Epidermal melanocyte (primary cell): Measurements from ENCODE around the gene CACNA1E.

Experiments used
- DNase-seq: peaks from one replicate; pipeline ENCODE4 v3.0.0; 2011; ENCODE audit warnings: low spot score; ENCODE audit not compliant: insufficient read length

The CACNA1E gene

GRCh38 chr1:181767001-181767708 is 283.8 kb downstream of the CACNA1E start:
- no peak for DNase-seq

- DNase-seq = no peak
These were observed 285.1 kb downstream of the CACNA1E start for GRCh38 chr1:181768211-181768929.

- no peak for DNase-seq
These were observed 285.6 kb downstream of the CACNA1E start for GRCh38 chr1:181768930-181769280.

GRCh38 chr1:181769846-181770245 is 286.5 kb downstream of the CACNA1E start:
- no peak for DNase-seq

- DNase-seq = no peak
These were observed 289.4 kb downstream of the CACNA1E start for GRCh38 chr1:181772714-181773113.

- DNase-seq = no peak
These were observed 292.7 kb downstream of the CACNA1E start for GRCh38 chr1:181776044-181776443.

GRCh38 chr1:181777286-181777685 is 294.0 kb downstream of the CACNA1E start:
- DNase-seq = no peak

- DNase-seq = no peak
These were observed 294.5 kb downstream of the CACNA1E start for GRCh38 chr1:181777812-181778211.

- no peak for DNase-seq
These were observed 295.4 kb downstream of the CACNA1E start for GRCh38 chr1:181778640-181779260.

- no peak for DNase-seq
These were observed 296.0 kb downstream of the CACNA1E start for GRCh38 chr1:181779343-181779742.

GRCh38 chr1:181783208-181783607 is 299.9 kb downstream of the CACNA1E start:
- no peak for DNase-seq

GRCh38 chr1:181784039-181784683 is 300.8 kb downstream of the CACNA1E start:
- no peak for DNase-seq

GRCh38 chr1:181789395-181789794 is 306.1 kb downstream of the CACNA1E start:
- no peak for DNase-seq

GRCh38 chr1:181791721-181792120 is 308.4 kb downstream of the CACNA1E start:
- DNase-seq = no peak

GRCh38 chr1:181793831-181794230 is 310.5 kb downstream of the CACNA1E start:
- DNase-seq = no peak

- no peak for DNase-seq
These were observed 311.0 kb downstream of the CACNA1E start for GRCh38 chr1:181794332-181794731.

- no peak for DNase-seq
These were observed 315.0 kb downstream of the CACNA1E start for GRCh38 chr1:181798191-181798926.

- DNase-seq = no peak
These were observed 318.3 kb downstream of the CACNA1E start for GRCh38 chr1:181801617-181802016.

- DNase-seq = no peak
These were observed 319.1 kb downstream of the CACNA1E start for GRCh38 chr1:181802466-181802865.

GRCh38 chr1:181803421-181803820 is 320.1 kb downstream of the CACNA1E start:
- no peak for DNase-seq

- no peak for DNase-seq
These were observed 321.7 kb downstream of the CACNA1E start for GRCh38 chr1:181804989-181805388.
